Activated T-cell treated with anti-CD3 and anti-CD28 coated beads for 1 hour (primary cell): ENCODE data around the gene PEAK3.

Experiments
- DNase-seq: peaks from one replicate; pipeline ENCODE4 v3.0.0-alpha.2; 2020; ENCODE audit warnings: low read depth

The PEAK3 gene

DNA sequence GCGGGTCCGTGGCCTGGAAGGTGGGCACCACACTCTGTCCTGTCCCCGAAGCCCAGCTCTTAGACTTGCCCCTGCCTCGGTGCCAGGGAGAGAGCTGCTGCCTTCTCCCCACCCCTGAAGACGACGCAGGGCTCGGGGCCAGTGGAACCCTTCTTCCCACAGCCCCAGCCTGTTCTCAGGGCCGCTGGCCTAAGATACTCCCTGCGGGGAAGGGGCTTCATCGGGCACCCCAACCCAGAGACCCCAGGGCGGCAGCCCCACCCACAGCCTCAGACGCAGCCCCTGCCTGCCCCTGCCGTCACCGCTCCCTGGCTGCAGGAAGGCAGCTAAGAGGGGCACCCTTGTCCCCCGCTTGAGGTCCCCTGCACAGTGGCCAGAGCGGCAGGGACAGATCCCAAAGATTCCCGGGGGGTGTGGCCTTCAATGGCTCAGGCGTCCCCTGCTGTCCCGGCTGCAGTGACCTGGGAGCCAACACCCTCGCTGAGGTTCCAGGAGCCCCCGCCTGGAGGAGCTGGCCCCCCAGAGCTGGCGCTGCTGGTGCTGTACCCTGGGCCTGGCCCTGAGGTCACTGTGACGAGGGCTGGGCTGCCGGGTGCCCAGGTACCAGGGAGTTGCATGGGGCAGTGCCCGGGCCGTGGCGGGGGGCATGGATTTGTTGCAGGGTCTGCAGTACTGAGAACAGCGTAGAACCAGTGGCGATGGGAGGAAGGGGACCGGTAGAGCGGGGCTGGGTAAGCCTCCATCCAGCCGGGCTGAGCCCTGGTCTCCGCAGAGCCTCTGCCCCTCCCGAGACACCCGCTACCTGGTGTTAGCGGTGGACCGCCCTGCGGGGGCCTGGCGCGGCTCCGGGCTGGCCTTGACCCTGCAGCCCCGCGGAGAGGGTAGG lies 31.9 kb downstream of the PEAK3 start:
- no peak for DNase-seq

DNA sequence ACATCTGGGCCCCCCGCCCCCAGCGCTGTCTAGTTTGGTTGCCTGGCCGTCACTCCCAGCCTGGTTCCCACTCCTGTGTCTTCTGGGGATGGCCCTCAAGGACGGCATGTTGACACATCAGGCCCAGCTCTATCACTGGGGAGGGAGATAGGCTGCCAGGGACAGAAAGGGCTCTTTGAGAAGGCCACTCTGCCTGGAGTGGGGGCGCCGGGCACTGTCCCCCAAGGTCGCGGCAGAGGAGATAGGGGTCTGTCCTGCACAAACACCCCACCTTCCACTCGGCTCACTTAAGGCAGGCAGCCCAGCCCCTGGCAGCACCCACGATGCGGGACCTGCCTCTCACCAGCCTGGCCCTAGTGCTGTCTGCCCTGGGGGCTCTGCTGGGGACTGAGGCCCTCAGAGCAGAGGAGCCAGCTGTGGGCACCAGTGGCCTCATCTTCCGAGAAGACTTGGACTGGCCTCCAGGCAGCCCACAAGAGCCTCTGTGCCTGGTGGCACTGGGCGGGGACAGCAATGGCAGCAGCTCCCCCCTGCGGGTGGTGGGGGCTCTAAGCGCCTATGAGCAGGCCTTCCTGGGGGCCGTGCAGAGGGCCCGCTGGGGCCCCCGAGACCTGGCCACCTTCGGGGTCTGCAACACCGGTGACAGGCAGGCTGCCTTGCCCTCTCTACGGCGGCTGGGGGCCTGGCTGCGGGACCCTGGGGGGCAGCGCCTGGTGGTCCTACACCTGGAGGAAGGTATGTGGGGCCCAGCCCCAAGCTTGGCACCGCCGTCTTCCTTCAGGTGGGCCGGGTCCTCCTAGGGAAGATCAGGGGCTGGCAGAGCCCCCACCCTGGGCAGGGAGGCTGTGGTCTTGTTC lies 32.7 kb downstream of the PEAK3 start, which contains the start of gene AMH:
Gene AMH, plus strand, starts transcription at position 314 of the 857 bp plus-strand sequence. Its CDS starts 10 bp downstream, at position 324.
- DNase-seq = no peak

DNA sequence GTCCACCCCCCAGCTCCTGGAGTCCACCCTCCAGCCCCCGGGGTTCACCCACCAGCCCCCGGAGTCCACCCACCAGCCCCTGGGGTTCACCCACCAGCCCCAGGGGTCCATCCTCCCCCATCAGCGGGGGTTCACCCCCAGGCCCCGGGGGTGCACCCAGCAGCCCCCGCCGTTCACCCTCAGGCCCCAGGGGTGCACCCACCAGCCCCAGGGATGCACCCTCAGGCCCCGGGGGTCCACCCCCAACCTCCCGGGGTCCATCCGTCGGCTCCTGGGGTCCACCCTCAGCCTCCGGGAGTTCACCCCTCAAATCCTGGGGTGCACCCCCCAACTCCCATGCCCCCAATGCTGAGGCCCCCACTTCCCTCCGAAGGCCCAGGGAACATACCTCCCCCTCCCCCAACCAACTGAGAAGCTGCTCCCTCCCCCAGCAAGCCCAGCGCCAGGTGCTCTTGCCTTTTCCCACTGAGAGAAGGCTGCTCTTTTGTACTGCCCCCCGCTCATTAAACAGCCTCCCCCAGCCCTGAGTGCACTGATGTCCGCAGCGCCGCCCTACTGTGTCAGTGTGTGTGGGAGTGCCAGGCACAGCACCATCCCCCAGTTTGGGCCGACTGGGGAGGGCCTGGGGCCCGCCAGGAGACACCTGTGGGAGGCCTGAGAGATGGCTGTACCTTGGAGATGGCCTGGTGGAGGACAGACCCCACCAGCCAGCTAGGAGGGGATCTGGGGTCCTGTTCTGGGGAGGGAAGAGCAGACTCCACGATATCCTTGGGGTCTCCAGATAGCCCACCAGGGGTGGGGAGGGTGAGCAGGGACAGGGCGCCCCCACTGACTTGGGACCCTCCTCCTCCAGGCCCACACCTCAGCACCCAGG lies 33.6 kb downstream of the PEAK3 start:
- DNase-seq = no peak

DNA sequence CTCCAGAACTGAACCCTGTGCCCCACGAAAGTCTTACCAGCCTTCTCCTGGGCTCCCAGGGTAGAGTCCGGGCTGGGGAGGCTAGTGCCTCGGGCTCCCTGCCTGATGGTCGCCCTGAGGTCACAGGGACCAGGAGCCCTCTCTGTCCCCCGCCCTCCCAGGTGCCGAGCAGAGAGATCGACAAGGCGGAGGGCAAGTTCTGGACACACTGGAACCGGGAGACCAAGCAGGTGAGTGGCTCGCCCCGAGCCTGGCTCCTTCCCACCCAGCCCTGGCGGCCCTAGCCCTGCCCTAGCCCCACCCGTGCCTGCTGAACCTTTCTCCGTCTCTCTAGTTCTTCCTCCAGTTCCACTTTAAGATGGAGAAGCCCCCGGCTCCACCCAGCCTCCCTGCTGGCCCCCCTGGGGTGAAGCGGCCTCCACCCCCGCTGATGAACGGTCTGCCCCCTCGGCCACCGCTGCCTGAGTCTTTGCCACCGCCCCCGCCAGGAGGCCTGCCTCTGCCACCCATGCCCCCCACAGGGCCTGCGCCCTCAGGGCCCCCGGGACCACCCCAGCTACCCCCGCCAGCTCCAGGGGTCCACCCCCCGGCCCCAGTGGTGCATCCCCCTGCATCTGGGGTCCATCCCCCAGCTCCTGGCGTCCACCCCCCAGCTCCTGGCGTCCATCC lies 34.4 kb downstream of the PEAK3 start:
- no peak for DNase-seq

DNA sequence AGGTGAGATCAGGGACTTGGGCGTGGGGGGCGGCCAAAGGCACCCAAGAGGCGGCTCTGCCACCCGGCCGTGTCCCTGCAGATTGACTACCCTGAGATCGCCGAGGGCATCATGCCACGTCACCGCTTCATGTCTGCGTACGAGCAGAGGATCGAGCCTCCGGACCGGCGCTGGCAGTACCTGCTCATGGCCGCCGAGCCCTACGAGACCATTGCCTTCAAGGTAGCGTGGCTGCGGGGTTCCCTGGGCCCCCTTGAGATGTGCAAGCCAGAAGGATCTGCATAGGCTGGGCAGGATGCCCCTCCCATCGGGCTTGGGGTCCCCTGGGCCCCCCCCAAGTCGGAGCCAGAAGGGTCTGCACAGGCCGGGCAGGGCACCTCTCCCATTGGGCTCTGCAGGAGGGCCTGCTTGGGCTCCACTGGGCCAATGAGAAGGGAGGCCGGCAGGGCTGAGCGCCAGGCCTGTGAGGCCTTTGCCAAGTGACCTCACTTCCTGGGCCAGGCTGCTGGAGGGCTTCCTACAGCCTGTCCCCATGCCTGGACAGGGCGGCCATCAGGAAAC lies 35.1 kb downstream of the PEAK3 start:
- DNase-seq = no peak

DNA sequence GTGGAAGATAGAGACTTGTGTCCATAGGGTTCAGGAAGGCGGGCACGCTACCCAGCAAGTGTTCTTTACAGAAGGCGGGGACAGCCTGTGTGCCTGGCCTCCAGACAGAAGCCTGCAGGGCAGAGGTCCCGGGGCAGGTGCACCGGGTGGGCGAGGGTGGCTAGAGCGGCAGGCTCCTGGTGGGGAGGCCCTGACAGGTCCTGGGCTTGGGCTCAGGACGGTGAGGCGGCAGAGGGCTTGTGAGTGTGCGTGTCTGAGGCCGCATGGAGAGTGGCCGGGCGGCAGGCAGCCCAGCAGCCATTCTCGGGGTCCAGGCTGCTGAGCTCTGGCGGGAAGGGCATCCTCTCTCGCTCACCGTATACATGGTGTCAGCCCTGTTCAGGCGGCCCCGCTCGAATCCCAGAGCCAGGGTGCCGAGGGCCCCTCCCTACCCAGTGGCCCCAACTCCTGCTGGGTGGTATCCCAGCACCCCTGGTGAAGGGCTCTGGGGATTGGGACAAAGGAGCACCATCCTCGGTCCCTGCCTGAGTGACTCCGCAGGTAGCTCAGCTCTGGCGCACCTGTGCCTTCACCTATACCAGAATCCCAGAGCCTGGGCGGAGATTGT lies 35.9 kb downstream of the PEAK3 start:
- no peak for DNase-seq

DNA sequence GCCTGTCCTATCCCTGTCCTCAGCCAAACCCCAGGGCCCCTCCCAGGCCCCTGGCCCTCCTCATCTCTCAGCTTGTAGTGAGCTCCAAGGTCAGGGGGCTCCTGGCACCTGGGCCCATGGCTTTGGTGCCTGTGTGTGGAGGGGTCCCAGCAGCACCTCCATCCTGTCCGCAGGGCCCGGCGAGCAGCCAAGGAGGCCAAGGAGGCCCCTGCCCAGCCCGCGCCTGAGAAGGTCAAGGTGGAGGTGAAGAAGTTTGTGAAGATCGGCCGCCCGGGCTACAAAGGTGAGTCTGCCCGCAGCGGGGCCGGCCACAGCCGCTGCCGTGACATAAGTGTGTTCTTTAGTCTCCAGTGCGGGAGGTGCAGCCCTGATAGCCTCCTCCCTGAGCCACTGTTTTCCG lies 36.7 kb downstream of the PEAK3 start:
- no peak for DNase-seq

DNA sequence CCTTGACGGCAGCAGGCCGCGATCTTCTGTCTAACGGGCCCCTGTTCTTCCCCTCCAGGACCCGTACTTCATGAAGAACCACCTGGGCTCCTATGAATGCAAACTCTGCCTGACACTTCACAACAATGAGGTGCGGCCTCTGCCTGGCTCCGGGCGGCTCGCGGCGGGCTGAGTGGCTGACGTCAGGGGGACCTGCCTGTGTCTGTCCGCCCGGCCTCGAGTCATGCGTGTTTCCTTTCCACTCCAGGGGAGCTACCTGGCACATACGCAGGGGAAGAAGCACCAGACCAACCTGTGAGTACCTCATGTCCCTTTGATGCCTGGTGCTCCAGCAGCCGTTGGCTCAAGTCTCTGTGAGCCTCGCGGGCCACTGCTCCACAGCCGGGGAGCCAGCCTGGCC lies 37.5 kb downstream of the PEAK3 start:
- DNase-seq = no peak

DNA sequence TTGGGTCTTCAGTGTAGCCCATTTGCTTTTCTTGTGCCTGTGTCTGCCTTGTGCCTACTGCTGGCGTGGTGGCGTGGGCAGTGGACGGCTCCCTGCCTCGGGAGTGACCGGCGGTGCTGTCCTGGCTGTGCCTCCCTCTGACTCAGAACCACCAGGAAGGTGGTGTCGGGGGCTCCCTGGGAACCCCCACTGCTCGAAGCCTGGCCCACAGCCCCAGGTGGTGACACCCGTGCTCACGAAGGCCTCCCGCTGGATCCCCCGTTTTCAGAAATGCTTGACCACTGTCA lies 37.9 kb downstream of the PEAK3 start:
- DNase-seq = no peak

DNA sequence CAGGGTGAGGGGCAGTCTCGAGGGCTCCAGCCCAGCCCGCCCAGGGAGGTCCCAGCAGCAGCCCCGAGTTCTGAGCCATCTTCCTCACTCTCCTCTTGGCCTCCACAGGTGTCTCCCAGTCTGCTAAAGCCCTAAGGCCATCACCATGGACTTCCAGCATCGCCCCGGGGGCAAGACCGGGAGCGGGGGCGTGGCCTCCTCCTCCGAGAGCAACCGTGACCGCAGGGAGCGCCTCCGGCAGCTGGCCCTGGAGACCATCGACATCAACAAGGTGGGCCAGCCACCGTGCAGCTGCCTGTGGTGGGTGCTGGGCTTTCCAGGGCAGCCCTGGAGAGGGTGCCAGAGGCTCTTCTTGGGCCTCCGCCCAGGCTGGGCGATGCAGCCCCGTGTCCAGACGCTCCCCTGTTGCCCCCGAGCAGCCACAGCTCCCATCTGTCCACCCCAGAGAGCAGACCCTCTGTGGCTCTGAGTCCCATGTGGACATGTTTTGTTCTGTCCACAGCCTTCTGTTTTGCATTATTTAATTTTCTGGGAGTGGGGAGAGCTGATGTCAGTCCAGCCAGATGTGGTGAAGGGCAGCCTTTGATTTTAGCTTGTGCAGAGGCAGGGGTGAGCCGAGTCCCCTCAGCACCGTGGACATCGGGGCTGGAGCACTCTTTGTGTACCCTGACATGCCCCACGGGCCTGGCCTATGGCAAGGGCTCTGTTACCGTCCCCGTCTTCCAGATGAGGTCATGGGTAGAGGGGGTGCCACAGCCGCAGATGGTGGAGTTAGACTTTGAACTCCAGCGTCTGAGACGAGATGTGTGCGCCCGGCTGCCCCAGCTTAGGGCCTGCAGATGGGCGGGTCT lies 38.5 kb downstream of the PEAK3 start:
- no peak for DNase-seq

DNA sequence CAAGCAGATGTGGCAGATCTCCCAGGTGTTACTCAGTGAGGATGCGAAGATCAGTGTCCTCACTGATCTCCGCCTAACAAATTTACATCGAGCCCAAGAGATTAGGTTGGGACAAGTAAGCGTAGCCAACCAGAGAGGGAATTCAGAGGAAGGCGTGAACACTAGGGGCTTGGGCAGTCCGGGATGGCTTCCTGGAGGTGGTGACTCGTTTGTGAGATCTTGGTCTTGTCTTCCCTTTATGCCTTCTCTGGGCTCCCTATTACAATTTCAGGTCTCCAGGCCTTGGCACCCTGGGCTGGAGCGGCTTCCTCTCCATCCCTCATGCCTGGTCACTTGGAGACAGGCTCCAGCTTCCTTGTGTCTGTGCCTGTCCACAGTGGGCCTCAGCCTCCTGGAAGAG lies 39.2 kb downstream of the PEAK3 start:
- no peak for DNase-seq

DNA sequence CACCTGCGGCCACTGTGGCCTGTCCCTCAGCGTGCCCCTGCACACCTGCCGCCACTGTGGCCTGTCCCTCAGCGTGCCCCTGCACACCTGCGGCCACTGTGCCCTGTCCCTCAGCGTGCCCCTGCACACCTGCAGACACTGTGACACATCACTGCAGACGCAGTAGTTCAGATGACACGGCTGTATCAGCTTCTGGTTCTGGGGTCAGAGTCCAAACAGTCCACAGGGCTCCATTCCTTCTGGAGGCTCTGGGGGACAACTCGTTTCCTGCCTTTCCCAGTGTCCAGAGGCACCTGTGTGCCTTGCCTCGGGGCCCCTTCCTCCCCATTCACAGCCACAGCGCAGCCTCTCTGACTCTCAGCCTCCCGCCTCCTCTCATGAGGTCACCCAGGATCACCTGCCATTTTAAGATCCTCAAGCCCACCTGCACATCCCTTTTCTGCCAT lies 39.9 kb downstream of the PEAK3 start:
- no peak for DNase-seq

DNA sequence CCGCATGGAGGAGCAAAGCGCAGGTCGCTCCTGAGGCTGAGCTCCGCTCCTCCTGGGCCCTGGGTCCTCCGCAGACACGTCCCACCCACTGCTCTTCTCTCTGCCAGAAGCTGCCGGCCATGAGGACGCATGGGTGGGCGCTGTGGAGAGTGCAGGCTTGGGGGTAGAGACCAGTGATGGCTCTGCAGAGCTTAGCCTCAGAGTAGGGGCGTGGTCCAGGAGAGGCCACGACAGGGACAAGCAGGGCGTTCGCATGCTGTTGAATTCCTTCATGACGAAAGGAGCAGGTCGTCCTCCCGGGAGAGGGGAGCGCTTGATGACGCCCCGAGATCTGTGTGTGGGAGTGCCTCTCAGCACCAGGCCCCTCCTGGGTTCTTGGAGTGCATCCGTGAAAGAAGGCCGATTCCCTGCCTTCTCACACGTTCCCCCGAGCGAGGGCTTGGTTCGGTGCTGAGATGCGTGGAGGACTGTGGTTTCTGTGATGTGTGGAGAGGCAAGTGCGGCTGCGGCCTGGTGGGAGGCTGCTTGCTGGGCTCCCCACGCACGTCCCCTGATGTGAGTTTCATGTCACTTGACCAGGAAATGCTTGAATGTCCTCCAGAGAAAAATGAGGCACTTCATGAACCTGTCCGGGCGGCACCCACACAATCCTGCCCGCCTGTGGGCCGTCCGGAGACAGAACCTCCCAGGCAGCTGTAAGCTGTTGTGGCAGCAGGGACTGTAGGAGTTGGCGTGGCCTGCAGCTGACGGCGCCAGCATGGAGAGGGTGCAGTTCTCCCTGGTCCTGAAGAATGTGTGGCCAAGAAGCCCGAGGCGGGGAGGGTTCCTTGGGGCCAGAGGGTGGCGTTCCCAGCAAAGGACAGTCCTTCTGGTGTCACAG lies 40.9 kb downstream of the PEAK3 start:
- no peak for DNase-seq

DNA sequence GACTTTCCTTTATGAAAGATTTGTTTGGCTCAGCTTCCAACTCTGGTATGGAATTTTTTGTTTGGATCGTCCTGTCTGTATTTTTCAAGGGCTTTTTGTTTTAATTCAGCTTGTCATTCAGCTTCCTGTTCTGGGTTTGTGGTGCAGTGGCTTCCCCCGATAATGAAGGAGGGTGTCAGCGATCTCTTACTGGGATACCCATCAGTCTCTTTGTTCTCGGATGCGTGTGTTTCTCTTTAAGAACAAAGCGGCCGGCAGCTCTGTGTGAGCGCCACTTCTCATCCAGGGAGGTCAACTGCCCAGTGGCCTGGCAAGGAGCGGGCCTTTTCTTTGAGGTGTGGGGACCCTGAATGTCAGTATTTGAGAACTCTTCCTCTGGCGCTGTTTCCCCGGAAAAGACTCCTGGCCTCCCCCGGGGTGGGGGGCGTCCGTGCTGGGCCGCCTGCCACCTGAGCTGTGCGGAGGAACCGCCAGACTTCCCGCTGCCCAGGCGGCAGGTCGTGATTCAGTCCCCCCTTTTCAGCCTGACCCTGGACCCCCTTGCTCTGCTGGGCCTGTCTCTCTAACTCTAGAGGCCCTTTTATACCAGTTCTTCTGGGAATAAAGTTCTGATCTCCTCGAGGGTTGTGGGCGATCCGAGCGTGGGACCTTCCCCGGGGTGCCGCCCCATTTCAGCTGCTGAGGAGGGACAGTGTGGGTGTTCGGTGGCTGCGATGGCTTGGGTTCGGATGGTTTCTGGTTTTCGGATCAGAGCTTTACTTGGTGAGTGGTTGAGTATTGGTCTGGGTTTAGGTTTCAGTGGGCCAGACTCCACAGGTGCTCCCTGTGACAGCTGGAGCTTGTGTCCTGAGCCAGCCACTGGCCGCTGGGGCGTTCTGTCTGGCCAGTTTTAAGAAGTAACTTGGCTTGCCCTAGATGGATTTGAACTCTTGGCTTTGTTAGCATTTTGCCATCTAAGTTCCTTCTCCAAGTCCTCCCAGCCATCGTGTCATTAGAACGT lies 41.9 kb downstream of the PEAK3 start:
- no peak for DNase-seq

DNA sequence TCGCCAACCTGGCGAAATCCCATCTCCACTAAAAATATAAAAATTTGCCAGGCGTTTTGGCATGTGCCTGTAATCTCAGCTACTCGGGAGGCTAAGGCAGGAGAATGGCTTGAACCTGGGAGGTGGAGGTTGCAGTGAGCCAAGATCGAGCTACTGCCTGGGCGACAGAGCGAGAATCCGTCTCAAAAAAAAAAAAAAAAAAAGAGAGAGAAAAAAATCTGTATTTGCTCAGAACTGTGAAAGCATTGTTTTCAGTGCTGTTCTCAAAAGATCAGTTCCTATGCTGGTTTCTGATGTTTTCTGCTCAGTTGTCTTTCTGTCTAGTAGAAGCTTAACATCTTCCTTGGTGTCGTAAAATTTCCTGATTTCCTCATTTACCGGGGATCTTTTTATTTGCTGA lies 42.8 kb downstream of the PEAK3 start:
- no peak for DNase-seq

DNA sequence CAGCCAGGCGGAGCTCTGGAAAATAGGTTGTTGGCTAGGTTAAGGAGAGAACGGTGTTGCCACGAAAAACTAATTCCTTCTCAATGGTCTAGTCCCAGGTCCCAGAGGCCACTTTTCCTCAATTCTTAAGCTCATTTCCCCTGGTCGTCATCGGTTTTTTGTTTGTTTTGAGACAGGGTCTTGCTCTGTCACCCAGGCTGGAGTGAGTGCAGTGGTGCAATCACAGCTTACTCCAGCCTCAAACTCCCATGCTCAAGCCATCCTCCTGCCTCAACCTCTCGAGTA lies 44.2 kb downstream of the PEAK3 start:
- no peak for DNase-seq

DNA sequence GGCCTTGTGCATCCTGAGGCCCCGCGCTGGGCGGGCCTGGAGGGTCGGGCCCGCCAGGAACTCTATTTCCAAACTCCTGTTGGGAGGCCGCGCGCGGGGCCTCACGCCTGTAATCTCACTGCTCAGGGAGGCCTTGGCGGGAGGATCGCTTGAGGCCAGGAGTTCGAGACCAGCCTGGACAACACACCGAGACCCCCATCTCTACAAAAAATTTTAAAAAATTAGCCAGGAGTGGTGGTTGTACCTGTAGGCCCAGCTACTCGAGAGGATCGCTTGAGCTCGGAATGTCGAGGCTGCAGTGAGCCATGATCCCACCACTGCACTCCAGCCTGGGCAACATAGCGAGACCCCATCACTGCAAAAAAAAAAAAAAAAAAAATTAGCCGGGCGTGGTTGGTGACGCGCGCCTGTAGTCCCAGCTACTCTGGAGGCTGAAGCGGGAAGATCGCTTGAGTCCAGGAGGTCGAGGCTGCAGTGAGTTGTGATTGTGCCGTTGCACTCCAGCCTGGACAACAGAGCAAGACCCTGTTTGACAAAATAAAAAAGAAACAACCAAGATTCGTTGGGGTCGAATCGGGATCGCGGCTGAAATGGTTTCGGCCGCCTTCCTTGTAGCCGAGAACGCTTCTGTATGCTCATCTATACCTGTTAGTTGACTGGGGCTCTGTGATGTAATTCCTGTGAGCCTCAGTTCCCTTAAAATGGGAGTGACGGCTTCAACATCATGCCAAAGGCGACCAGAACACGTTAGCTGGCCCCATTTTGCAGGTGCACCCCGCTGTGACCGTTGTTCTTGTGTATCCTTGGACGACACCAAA lies 44.7 kb downstream of the PEAK3 start:
- DNase-seq = no peak
